HG03460 (cell line): ENCODE measurements around the gene LYST.
"Not testable (repeated sequence)": the region's sequence is repeated elsewhere in the genome, so short reads cannot be mapped to it uniquely, and the experiment has no call there.

Source experiments
- ATAC-seq: cut with Tn5 transposase; IDR thresholded peaks from one replicate; pipeline ENCODE4 v1.9.1; 2021; ENCODE audit not compliant: unreplicated experiment

Gene LYST

DNA sequence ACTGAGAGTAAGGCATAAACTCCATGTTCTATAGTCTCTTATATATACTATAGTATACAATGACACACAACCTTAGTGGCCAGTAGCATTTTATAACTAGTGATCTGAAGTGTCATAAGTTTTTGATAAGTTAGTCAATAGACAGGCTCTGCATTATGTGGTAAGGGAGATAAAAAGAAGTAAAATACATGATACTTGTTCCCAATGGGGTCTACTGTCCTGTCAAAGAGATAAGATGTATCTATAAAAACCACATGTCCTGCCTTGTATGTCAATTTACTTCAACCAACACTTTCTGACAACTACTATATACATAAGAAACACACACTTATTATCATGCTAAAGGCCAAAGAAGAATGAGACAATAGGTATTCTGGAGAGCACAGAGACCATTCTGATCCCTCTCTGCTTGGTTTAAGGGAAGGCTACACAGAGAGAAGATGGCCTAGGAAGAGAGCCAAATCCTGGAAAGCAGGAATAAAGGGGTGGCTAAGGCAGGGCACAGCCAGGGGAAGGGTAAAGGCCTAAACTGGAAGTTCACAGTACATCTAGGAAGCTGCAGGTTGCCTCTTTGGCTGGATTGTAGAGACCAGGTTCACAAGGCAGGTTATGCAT is 91.4 kb downstream of the LYST start:
- ATAC-seq, result no peak

DNA sequence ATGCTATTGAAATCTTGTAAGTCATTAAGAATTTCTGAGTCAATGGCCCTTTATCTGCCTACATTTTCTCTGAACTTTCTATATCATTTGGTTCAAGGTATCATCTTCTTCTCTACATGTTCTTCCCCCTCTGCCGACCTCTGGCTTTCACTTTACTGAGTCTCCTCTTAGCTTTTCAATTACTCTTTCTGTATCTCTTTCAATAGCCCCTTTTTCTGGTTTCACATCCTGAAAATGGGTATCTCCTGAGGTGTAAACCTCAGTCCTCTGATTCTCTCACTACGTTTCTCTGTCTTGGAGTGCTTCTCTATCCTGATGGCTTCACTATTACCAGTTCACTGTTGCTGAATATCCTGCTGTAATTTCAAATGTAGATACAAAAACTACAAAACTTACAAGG is 98.9 kb downstream of the LYST start:
- ATAC-seq, result peak; percentile 83

GRCh38 chr1:235766794-235767285 is 99.9 kb downstream of the LYST start:
- no peak for ATAC-seq

- ATAC-seq, result no peak
Measured at GRCh38 chr1:235763962-235764361, 102.7 kb downstream of the LYST start.

DNA sequence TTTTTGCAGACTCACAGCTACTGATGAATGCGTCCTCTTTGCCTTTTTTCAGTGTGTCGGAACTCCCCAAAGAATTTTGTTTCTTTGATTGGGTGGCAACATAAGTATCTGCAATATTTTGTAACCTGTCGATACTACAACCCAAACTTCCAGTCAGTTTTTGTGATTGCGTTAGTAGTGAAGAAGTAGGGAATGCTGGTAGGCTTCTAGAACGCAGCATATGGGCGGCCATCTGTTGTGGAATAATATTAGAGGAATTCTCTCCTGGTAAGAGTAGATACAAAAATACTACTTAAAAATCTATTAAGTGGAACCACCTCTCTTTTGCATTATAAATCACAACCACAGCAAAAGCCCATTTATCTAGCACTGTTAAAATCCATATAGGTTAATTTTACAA is 107.4 kb downstream of the LYST start:
- ATAC-seq, result no peak

DNA sequence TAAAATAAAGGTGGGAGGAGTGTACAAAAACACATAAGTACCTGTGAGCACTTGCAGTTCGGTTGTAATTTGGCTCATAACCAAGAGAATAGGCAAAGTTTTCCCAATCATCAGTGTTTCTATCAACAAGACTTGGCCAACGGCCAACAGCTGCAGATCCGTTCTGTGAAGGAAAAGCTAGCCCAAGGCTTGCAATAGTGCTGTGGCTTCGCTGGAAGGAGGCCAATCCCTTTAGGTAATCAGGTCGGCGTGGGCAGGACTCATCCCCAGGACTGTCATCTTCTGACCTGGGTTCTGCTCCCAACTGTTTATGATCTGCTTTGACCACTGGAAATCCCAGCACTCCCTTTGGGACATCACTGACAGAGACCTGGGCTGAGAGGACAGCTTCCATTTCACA is 107.8 kb downstream of the LYST start:
- no peak for ATAC-seq

DNA sequence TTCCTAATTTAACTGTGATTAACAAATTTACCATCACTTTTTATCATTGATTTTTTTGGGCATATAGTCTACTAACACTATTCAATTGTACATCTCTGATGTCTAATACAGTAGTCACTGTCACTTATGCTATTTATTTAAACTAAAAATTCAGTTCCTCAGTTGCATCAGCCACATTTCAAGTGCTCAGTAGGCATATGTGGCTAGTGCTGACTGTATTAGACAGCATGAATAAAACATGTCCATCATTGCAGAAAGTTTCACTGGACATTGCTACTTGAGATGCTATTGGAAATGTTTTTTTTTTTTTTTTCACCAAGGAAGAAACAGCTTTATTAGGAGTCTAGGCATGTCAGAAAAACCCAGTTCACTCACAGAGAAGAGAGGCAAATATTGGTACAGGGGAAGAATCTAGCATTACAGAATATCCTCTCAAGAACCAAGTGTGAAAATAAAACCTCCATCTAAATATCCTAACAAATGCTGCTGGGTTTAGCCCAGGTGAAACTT is 109.1 kb downstream of the LYST start:
- ATAC-seq, result no peak

DNA sequence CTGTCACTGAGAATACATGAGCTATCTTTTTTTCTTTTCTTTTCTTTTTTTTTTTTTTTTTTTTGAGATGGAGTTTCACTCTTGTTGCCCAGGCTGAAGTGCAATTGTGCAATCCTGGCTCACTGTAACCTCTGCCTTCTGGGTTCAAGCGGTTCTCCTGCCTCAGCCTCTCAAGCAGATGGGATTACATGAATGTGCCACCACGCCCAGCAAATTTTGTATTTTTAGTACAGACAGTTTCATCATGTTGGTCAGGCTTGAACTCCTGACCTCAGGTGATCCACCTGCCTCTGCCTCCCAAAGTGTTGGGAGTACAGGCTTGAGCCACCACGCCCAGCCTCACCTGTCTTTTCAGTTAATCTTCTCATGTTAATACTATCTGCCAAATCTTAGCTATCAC is 112.5 kb downstream of the LYST start:
- ATAC-seq, result not testable (repeated sequence)

- ATAC-seq, result no peak
Measured at GRCh38 chr1:235749755-235750300, 116.9 kb downstream of the LYST start.

- no peak for ATAC-seq
Measured at GRCh38 chr1:235748747-235749146, 118.0 kb downstream of the LYST start.

GRCh38 chr1:235746245-235746644 is 120.5 kb downstream of the LYST start:
- ATAC-seq, result no peak

GRCh38 chr1:235745503-235746136 is 121.1 kb downstream of the LYST start:
- ATAC-seq, result no peak

GRCh38 chr1:235742914-235743599 is 123.6 kb downstream of the LYST start:
- ATAC-seq, result no peak

DNA sequence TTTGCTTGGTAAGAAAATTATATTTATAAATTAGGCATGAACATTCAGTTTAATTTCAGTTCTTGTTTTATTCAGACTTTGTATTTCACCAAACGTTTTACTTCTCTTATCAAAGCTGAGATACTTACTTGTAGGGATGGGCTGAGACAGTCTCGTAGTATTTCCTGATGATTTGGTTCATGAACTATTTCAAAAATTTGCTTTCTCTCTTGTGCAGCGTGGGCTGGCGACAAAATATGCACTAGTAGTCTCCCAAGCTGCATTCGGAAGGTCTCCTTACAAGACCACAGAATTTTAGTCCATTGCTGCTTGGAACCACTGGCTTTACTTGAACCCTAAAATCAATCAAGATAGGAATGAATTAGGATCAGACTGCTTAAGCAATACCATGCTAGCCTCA is 125.4 kb downstream of the LYST start:
- ATAC-seq, result no peak

DNA sequence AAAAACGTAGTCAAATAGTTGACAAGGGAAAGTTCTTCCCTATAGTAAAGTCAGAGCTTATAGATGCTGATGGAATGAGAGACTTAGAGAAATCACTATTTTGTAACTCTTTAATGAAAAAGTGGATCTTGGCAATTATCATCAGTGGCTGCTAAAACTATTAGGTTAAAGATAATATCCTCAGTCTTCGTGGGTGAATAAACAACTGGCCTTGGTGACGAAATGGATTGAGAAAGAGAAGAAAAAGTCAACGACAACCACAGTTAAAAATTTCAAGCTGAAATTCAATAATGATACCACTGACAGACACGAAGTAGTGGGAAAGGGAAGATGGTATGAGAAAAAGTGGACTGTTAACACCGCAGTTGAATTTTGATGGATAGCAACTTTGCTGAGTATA is 127.1 kb downstream of the LYST start:
- no peak for ATAC-seq

DNA sequence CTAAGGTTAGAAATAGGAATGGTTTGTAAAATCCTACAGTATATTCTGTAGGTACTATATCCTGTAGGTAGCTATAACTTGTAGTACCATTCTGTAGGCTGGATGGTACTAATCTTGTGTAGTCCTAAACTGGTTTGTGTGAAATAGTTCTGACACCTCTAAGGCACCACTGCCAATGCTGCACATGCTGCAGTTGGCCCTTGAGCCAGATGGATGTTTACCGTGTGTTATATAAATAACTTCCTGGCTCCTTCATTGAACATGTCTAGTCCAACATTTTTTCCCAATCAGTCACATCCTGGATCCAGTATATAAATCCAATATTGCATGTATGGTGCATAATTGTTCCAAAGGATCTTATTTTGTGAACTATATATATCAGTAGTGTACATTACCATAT is 127.6 kb downstream of the LYST start:
- no peak for ATAC-seq

DNA sequence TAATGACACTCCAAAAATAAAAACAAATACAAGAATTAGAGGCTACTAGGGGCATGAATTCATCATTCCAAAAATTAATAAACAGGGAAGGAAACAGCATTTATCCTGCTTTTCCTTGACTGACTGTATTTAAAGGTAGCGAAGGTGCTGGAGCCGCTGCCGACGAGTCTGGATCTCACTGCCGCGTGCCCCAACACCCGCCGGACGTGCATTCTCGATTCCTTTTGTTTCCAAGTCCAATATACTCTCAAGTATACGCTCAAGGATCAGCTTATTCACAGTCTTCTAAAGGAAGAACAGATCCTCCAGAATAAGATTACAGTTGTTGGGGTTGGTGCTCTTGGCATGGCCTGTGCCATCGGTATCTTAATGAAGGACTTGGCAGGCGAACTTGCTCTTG is 129.0 kb downstream of the LYST start:
- no peak for ATAC-seq

DNA sequence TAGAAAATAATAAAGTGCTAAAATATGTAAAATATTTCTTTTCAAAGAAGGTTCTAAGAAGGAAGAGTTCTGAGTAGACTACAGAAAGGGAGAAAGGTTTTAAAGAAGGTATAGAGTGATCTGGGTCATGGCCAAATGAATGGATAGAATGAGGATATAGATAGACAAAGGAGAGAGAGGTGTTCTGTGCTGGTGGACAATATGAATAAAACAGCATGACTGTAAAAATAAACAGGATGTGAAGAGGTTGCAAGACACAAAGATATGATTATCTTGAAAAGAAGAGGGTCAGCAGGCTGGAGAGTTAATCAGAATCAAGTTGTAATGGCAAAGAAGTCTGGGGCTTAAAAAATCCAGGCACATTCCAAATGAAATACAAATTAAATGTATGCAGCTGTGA is 130.4 kb downstream of the LYST start:
- ATAC-seq, result no peak

GRCh38 chr1:235735621-235736020 is 131.1 kb downstream of the LYST start:
- no peak for ATAC-seq

DNA sequence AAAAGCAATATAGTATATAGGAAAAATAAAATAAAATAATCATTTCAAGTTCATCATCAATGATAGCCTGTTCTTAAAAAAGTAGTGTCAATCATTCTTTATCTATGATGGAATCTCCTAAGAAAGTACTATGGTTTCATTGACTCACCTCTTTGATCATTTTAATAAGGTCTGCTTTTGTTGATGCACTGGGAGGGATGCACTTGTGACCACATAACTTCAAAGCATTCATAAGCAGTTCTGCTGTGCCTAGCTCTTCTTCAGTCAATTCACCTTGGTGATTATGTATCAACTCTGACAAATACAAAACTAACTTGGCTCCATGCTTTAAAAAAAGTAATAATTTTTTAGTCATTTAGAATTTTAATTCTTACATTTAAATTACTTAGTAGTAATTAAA is 132.4 kb downstream of the LYST start:
- ATAC-seq, result no peak

DNA sequence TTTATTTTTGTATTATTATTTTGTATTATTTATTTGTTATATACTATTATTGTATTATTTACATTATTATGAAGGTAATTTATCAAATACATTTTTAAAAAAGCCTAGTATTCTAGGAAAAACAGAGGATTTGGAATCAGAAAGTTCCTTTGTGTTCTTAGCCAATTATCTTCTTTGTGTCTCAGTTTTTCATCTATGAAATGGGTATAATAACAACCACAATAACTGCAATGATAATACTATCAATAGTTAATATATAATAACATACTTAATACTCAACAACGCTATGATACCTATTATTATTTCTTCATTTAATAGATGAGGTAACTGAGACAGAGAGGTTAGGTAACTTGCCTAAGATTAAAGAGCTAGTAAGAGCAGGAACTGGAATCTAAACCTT is 136.7 kb downstream of the LYST start:
- ATAC-seq, result no peak

DNA sequence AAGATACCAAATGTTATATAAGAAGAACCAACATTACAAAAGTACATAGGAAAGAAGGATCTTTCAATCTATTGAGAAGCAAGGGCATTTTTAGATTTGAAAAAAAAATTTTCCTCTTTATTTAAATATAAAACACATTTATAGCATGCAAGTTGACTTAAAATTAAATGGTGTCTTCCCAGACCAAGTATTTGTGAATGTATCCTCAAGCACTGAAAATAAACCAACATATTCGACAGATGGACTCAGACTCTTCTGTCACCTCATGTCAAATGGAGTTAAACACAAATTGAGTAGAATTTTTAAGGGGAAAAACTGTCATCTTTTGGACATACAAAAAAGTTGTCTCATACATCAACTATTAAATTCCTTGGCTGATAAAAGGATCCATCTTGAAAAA is 140.1 kb downstream of the LYST start:
- ATAC-seq, result no peak
